Caco-2 (cell line): ENCODE results near the gene MAN2A1. TPM values are rescaled to one million over a fixed set of nuclear protein-coding genes. Genes with fewer than 3 reads are reported as not detected.

Experiments
- BruUV-seq: library from RNA; stranded (reverse); fragments of 400-500 nt; replicated peaks from 2 replicates; lab custom pipeline; 2021; lab: Mats Ljungman, UMichigan
- CTCF ChIA-PET: fragments of 300-600 bp; sonication (Branson Sonifier 250); formaldehyde crosslinking; loops from one replicate; lab custom pipeline; 2022; ENCODE audit warnings: antibody characterized with exemption; lab: Charles Lee
- POLR2A ChIA-PET: fragments of 300-600 bp; sonication (Branson Sonifier 250); formaldehyde crosslinking; loops from one replicate; lab custom pipeline; 2022; ENCODE audit warnings: antibody characterized with exemption; lab: Charles Lee
- DNase-seq, 2 experiments: peaks; one replicate each; pipeline versions ENCODE4 v3.0.0 to v3.0.0-alpha.2; 2020 to 2022
- H3K27me3 ChIP-seq: replicated peaks from 2 replicates; pipeline ENCODE4 v1.6.0; 2011; ENCODE audit warnings: low read length; ENCODE audit not compliant: control insufficient read depth, insufficient read depth
- H3K36me3 ChIP-seq: 2 replicates; pipeline ENCODE4 v1.5.1; 2011; ENCODE audit warnings: low read length; ENCODE audit not compliant: control insufficient read depth, insufficient read depth
- H3K4me1 ChIP-seq: fragments of 250-450 bp; sonication (Bioruptor Pico); 2 replicates; pipeline ENCODE4 v1.5.1; 2020; ENCODE audit warnings: mild to moderate bottlenecking
- H3K4me3 ChIP-seq: 2 replicates; pipeline ENCODE4 v1.5.1; 2011; ENCODE audit warnings: low read depth, mild to moderate bottlenecking, control low read depth, low read length
- H3K9me3 ChIP-seq: fragments of 250-450 bp; sonication (Bioruptor Pico); 2 replicates; pipeline ENCODE4 v1.5.1; 2020; ENCODE audit warnings: mild to moderate bottlenecking, moderate library complexity
- H3K27ac Mint-ChIP-seq: one replicate; pipeline ENCODE4 v1.8.0; 2022; ENCODE audit warnings: mixed read lengths; ENCODE audit not compliant: unreplicated experiment
- H3K27me3 Mint-ChIP-seq: one replicate; pipeline ENCODE4 v1.8.0; 2022; ENCODE audit warnings: mixed read lengths; ENCODE audit not compliant: insufficient read depth, unreplicated experiment
- H3K36me3 Mint-ChIP-seq: one replicate; pipeline ENCODE4 v1.8.0; 2022; ENCODE audit warnings: mild to moderate bottlenecking, mixed read lengths; ENCODE audit not compliant: insufficient read depth, unreplicated experiment
- H3K4me1 Mint-ChIP-seq: one replicate; pipeline ENCODE4 v1.8.0; 2022; ENCODE audit warnings: low read depth, mixed read lengths; ENCODE audit not compliant: unreplicated experiment
- H3K4me3 Mint-ChIP-seq: one replicate; pipeline ENCODE4 v1.8.0; 2022; ENCODE audit warnings: mild to moderate bottlenecking, moderate library complexity, mixed read lengths; ENCODE audit not compliant: unreplicated experiment
- H3K9me3 Mint-ChIP-seq: one replicate; pipeline ENCODE4 v1.8.0; 2022; ENCODE audit warnings: mixed read lengths; ENCODE audit not compliant: unreplicated experiment
- CTCF ChIP-seq, 2 experiments: fragments of 200-600 bp in 1 of 2; IDR thresholded peaks; 1 replicate in 1 of 2; 2 replicates in 1 of 2; pipeline versions ENCODE4 v1.5.1 to v1.8.0; 2011 to 2022; ENCODE audit warnings: antibody characterized with exemption in 1 of 2, control low read depth in 1 of 2, inconsistent platforms in 1 of 2, low read depth in 1 of 2, low read length in 1 of 2, mild to moderate bottlenecking in 1 of 2, moderate library complexity in 1 of 2; ENCODE audit not compliant: insufficient read depth in 1 of 2, severe bottlenecking in 1 of 2, unreplicated experiment in 1 of 2
- intact Hi-C: fragments of 100-400 bp; cut with micrococcal nuclease; formaldehyde crosslinking; loops from one replicate; pipeline ENCODE4 v1.10.0; 2022; ENCODE audit not compliant: unreplicated experiment
- total RNA-seq: library from RNA; stranded (reverse); gene quantifications from 2 replicates; pipeline ENCODE4 v1.2.3, GENCODE V29; 2022

MAN2A1 gene
- total RNA-seq, 1 experiment from 2014 or later: 57.3 TPM

GRCh38 chr5:109833946-109834345, 144.2 kb downstream of the MAN2A1 start:
- Histone ChIP-seq H3K36me3 (no peaks in the 10 kb centered on the region; the same call in none of the 2 replicates), H3K9me3 (no peaks in the 10 kb centered on the region), H3K27me3 (no peaks in the 10 kb centered on the region), H3K4me3 (no peak overlapping the region), H3K4me1 (no peaks in the 10 kb centered on the region)
- Mint-ChIP-seq H3K4me3 (no peak overlapping the region), H3K27ac (no peak overlapping the region), H3K27me3 (no peaks in the 10 kb centered on the region), H3K9me3 (no peaks in the 10 kb centered on the region), H3K36me3 (peaks cover 14% of the 10 kb centered on the region), H3K4me1 (no peaks in the 10 kb centered on the region)
- DNase-seq: no peak
- CTCF ChIA-PET: no interaction called here
- no peak for TF ChIP-seq CTCF (IDR thresholded peaks at IDR 0.05; ENCODE audit: insufficient read depth in 1 of 2, low read depth in 1 of 2, low read length in 1 of 2, severe bottlenecking in 1 of 2, unreplicated experiment in 1 of 2)
- BruUV-seq: no TSS peak
- POLR2A ChIA-PET: no interaction called here
- intact Hi-C loops: no loop called here

- Histone ChIP-seq H3K27me3 (no peaks in the 10 kb centered on the region), H3K9me3 (no peaks in the 10 kb centered on the region), H3K4me3 (no peak overlapping the region), H3K4me1 (no peaks in the 10 kb centered on the region), H3K36me3 (no peaks in the 10 kb centered on the region; the same call in none of the 2 replicates)
- no peak overlapping the region for H3K4me3 Mint-ChIP-seq
- H3K27ac Mint-ChIP-seq: no peak overlapping the region
- BruUV-seq: no TSS peak
- H3K27me3 Mint-ChIP-seq: no peaks in the 10 kb centered on the region
- ChIA-PET POLR2A (no interaction called here), CTCF (no interaction called here)
- H3K36me3 Mint-ChIP-seq: peaks cover 14% of the 10 kb centered on the region
- no peak for TF ChIP-seq CTCF (IDR thresholded peaks at IDR 0.05; ENCODE audit: insufficient read depth in 1 of 2, low read depth in 1 of 2, low read length in 1 of 2, severe bottlenecking in 1 of 2, unreplicated experiment in 1 of 2)
- no peaks in the 10 kb centered on the region for H3K4me1 Mint-ChIP-seq
- intact Hi-C loops: no loop called here
- no peaks in the 10 kb centered on the region for H3K9me3 Mint-ChIP-seq
- DNase-seq: no peak
These were observed 146.6 kb downstream of the MAN2A1 start for GRCh38 chr5:109836280-109836679.

- intact Hi-C loops: no loop called here
- H3K27ac Mint-ChIP-seq: no peak overlapping the region
- Histone ChIP-seq H3K4me1 (no peaks in the 10 kb centered on the region), H3K4me3 (no peak overlapping the region), H3K36me3 (no peaks in the 10 kb centered on the region; the same call in none of the 2 replicates), H3K27me3 (no peaks in the 10 kb centered on the region), H3K9me3 (no peaks in the 10 kb centered on the region)
- no peaks in the 10 kb centered on the region for H3K27me3 Mint-ChIP-seq
- no peaks in the 10 kb centered on the region for H3K9me3 Mint-ChIP-seq
- ChIA-PET CTCF (no interaction called here), POLR2A (interaction anchor here (0.6 kb wide), 1 partner anchor 11 kb away, joined by 3 read pairs; no protein-coding TSS in a partner anchor)
- TF ChIP-seq CTCF (IDR thresholded peaks at IDR 0.05; ENCODE audit: insufficient read depth in 1 of 2, low read depth in 1 of 2, low read length in 1 of 2, severe bottlenecking in 1 of 2, unreplicated experiment in 1 of 2): no peak
- peaks cover 12% of the 10 kb centered on the region for H3K36me3 Mint-ChIP-seq
- BruUV-seq: no TSS peak
- H3K4me1 Mint-ChIP-seq: no peaks in the 10 kb centered on the region
- no peak overlapping the region for H3K4me3 Mint-ChIP-seq
- no peak for DNase-seq
These were observed 147.6 kb downstream of the MAN2A1 start for GRCh38 chr5:109837231-109837861.
